GM21786 (cell line): Measurements from ENCODE around the gene GRIA3.
"Not testable (repeated sequence)": the region's sequence is repeated elsewhere in the genome, so short reads cannot be mapped to it uniquely, and the experiment has no call there.

Source experiments
- ATAC-seq: cut with Tn5 transposase; IDR thresholded peaks from one replicate; pipeline ENCODE4 v1.9.1; 2021; ENCODE audit not compliant: unreplicated experiment

Gene GRIA3

GRCh38 chrX:123339221-123339905 lies 155.3 kb downstream of the GRIA3 start:
- ATAC-seq, result peak; percentile 59

GRCh38 chrX:123340696-123341095 lies 156.6 kb downstream of the GRIA3 start:
- no peak for ATAC-seq

GRCh38 chrX:123348468-123348867 lies 164.4 kb downstream of the GRIA3 start:
- ATAC-seq, result no peak

- ATAC-seq, result no peak
These were observed 166.1 kb downstream of the GRIA3 start for GRCh38 chrX:123350226-123350625.

GRCh38 chrX:123357941-123358340 lies 173.9 kb downstream of the GRIA3 start:
- ATAC-seq, result peak; percentile 94

GRCh38 chrX:123358457-123358856 lies 174.4 kb downstream of the GRIA3 start:
- no peak for ATAC-seq

GRCh38 chrX:123361371-123361770 lies 177.3 kb downstream of the GRIA3 start:
- no peak for ATAC-seq

- not testable (repeated sequence) for ATAC-seq
These were observed 202.1 kb downstream of the GRIA3 start for GRCh38 chrX:123386196-123386595.

GRCh38 chrX:123392921-123393320 lies 208.8 kb downstream of the GRIA3 start:
- ATAC-seq, result no peak

GRCh38 chrX:123399709-123400108 lies 215.6 kb downstream of the GRIA3 start:
- ATAC-seq, result no peak

- no peak for ATAC-seq
These were observed 221.2 kb downstream of the GRIA3 start for GRCh38 chrX:123405231-123405630.

GRCh38 chrX:123408821-123409737 lies 225.0 kb downstream of the GRIA3 start:
- ATAC-seq, result peak; percentile 37

- ATAC-seq, result peak; percentile 56
These were observed 238.8 kb downstream of the GRIA3 start for GRCh38 chrX:123422875-123423274.

- ATAC-seq, result peak; percentile 78
These were observed 240.5 kb downstream of the GRIA3 start for GRCh38 chrX:123424546-123424945.

- ATAC-seq, result no peak
These were observed 241.4 kb downstream of the GRIA3 start for GRCh38 chrX:123425471-123425870.

- no peak for ATAC-seq
These were observed 241.8 kb downstream of the GRIA3 start for GRCh38 chrX:123425904-123426303.

GRCh38 chrX:123432361-123433150 lies 248.5 kb downstream of the GRIA3 start:
- no peak for ATAC-seq

- no peak for ATAC-seq
These were observed 252.5 kb downstream of the GRIA3 start for GRCh38 chrX:123436512-123437136.

GRCh38 chrX:123439926-123440325 lies 255.8 kb downstream of the GRIA3 start:
- not testable (repeated sequence) for ATAC-seq

GRCh38 chrX:123442764-123443163 lies 258.7 kb downstream of the GRIA3 start:
- no peak for ATAC-seq

GRCh38 chrX:123447506-123447905 lies 263.4 kb downstream of the GRIA3 start:
- ATAC-seq, result no peak
